Measurements from ENCODE around the gene ZNF185. TPM values are rescaled to one million over a fixed set of nuclear protein-coding genes. Genes with fewer than 3 reads are reported as not detected.

ZNF185 gene
- total and polyA plus RNA-seq, 2 donors (not counting 3 experiments of a cell fraction or from before 2014, with no cell fraction given) = 18.7 to 31.6 TPM

GRCh38 chrX:152878976-152879755, 18.7 kb upstream of the ZNF185 start:
- Histone ChIP-seq H2AFZ (ENCODE audit: low read depth, low read length) (no peak overlapping the region), H3K79me2 (ENCODE audit: control insufficient read depth, insufficient read depth, low read length) (no peaks in the 10 kb centered on the region), H3K9me3 (replicated peaks; ENCODE audit: control insufficient read depth, insufficient read depth, low read length) (no peaks in the 10 kb centered on the region), H3K36me3 (ENCODE audit: control insufficient read depth in 2 of 2, extremely low read depth in 1 of 2, insufficient read depth in 2 of 2, low read length in 2 of 2) (no peaks in the 10 kb centered on the region), H4K20me1 (replicated peaks; ENCODE audit: control insufficient read depth, extremely low read depth, insufficient read depth, low read length) (no peaks in the 10 kb centered on the region), H3K27me3 (ENCODE audit: control insufficient read depth in 2 of 2, insufficient read depth in 2 of 2, low read length in 2 of 2) (no peaks in the 10 kb centered on the region), H3K9me1 (replicated peaks; ENCODE audit: control insufficient read depth, extremely low read depth, insufficient read depth, low read length) (no peaks in the 10 kb centered on the region), H3K4me2 (ENCODE audit: insufficient read depth, low read length) (no peak overlapping the region), H3K4me1 (ENCODE audit: control insufficient read depth, extremely low read depth, insufficient read depth, low read length) (no peaks in the 10 kb centered on the region), H3K9ac (replicated peaks; ENCODE audit: extremely low read depth, insufficient read depth, low read length) (no peak overlapping the region), H3K4me3 (replicated peaks in 1 of 3; ENCODE audit: insufficient read depth in 1 of 3, low read depth in 1 of 3, low read length in 3 of 3) (no peak overlapping the region), H3K27ac (ENCODE audit: insufficient read depth, low read depth, low read length) (no peak overlapping the region)
- POLR2A ChIA-PET = no interaction called here
- FAIRE-seq (no peak), DNase-seq (ENCODE audit: low read depth, low spot score) (no peak)
- no peak for TF ChIP-seq EZH2 (IDR thresholded peaks at IDR 0.05; ENCODE audit: borderline replicate concordance, low read depth, low read length, severe bottlenecking)
- no peak for TF ChIP-seq FOS (IDR thresholded peaks at IDR 0.05; ENCODE audit: borderline replicate concordance, insufficient read depth, low read length)
- CTCF ChIA-PET = no interaction called here
- BruUV-seq (replicated peaks) = no TSS peak
- intact Hi-C loops (cut with micrococcal nuclease) = no loop called here
- dilution Hi-C loops (cut with MboI; ENCODE audit: extremely low pct_ligation_motif_present, low sequenced_read_pairs) = no loop called here

GRCh38 chrX:152881289-152881688, 16.6 kb upstream of the ZNF185 start:
- H3K9ac ChIP-seq (replicated peaks; ENCODE audit: extremely low read depth, insufficient read depth, low read length) = no peak overlapping the region
- no peaks in the 10 kb centered on the region for H3K9me3 ChIP-seq (replicated peaks; ENCODE audit: control insufficient read depth, insufficient read depth, low read length)
- no peaks in the 10 kb centered on the region for H4K20me1 ChIP-seq (replicated peaks; ENCODE audit: control insufficient read depth, extremely low read depth, insufficient read depth, low read length)
- H3K27ac ChIP-seq (ENCODE audit: insufficient read depth, low read depth, low read length) = no peak overlapping the region
- POLR2A ChIA-PET = no interaction called here
- no peaks in the 10 kb centered on the region for H3K79me2 ChIP-seq (ENCODE audit: control insufficient read depth, insufficient read depth, low read length)
- DNase-seq (ENCODE audit: low read depth, low spot score) (no peak), FAIRE-seq (no peak)
- CTCF ChIA-PET = no interaction called here
- no peaks in the 10 kb centered on the region for H3K9me1 ChIP-seq (replicated peaks; ENCODE audit: control insufficient read depth, extremely low read depth, insufficient read depth, low read length)
- intact Hi-C loops (cut with micrococcal nuclease) = no loop called here
- no peaks in the 10 kb centered on the region for H3K27me3 ChIP-seq (ENCODE audit: control insufficient read depth in 2 of 2, insufficient read depth in 2 of 2, low read length in 2 of 2)
- TF ChIP-seq EZH2 (IDR thresholded peaks at IDR 0.05; ENCODE audit: borderline replicate concordance, low read depth, low read length, severe bottlenecking) (no peak), FOS (IDR thresholded peaks at IDR 0.05; ENCODE audit: borderline replicate concordance, insufficient read depth, low read length) (no peak), GATA2 (IDR thresholded peaks at IDR 0.05; ENCODE audit: insufficient read depth, insufficient read length, low read depth, low read length) (no peak), JUN (IDR thresholded peaks at IDR 0.05; ENCODE audit: borderline replicate concordance, insufficient read depth, insufficient read length, low read depth) (no peak), POLR2A (IDR thresholded peaks at IDR 0.05; ENCODE audit: low read depth, low read length) (no peak), CTCF (IDR thresholded peaks at IDR 0.05; ENCODE audit: extremely low read depth in 1 of 2, insufficient read depth in 1 of 2, low read depth in 1 of 2, low read length in 2 of 2) (no peak), MAX (IDR thresholded peaks at IDR 0.05; ENCODE audit: insufficient read depth, insufficient read length) (no peak), MYC (IDR thresholded peaks at IDR 0.05; ENCODE audit: low read depth, low read length) (no peak), POLR2AphosphoS5 (IDR thresholded peaks at IDR 0.05; ENCODE audit: insufficient read depth, low read depth, low read length) (no peak)
- no peaks in the 10 kb centered on the region for H3K4me1 ChIP-seq (ENCODE audit: control insufficient read depth, extremely low read depth, insufficient read depth, low read length)
- no peak overlapping the region for H2AFZ ChIP-seq (ENCODE audit: low read depth, low read length)
- H3K36me3 ChIP-seq (ENCODE audit: control insufficient read depth in 2 of 2, extremely low read depth in 1 of 2, insufficient read depth in 2 of 2, low read length in 2 of 2) = no peaks in the 10 kb centered on the region
- dilution Hi-C loops (cut with MboI; ENCODE audit: extremely low pct_ligation_motif_present, low sequenced_read_pairs) = no loop called here
- no peak overlapping the region for H3K4me2 ChIP-seq (ENCODE audit: insufficient read depth, low read length)
- H3K4me3 ChIP-seq (replicated peaks in 1 of 3; ENCODE audit: insufficient read depth in 1 of 3, low read depth in 1 of 3, low read length in 3 of 3) = no peak overlapping the region
- no TSS peak for BruUV-seq (replicated peaks)

Measured in endothelial cell of umbilical vein (primary cell).